Measurements from ENCODE around the gene ZBTB1. TPM values are rescaled to one million over a fixed set of nuclear protein-coding genes. Genes with fewer than 3 reads are reported as not detected.

The ZBTB1 gene
- total and polyA plus RNA-seq, 10 of the 15 experiments (the other 5 are each of a cell fraction or from before 2014, with no cell fraction given): 12.3 to 127 (median 40.0) TPM

GRCh38 chr14:64501411-64502171, 3.0 kb upstream of the ZBTB1 start:
- 1% methylated on average over 8 of the region's 8 CpGs for WGBS (ENCODE audit: insufficient coverage, insufficient replicate concordance, low lambda C conversion rate, missing lambda C conversion rate)
- Histone ChIP-seq H3K27ac (ENCODE audit: control insufficient read depth, insufficient read depth) (peak overlapping the region; percentile 98), H3K36me3 (ENCODE audit: control insufficient read depth in 2 of 2, insufficient read depth in 2 of 2, low read length in 1 of 2) (no peaks in the 10 kb centered on the region), H3K4me3 (peak overlapping the region; percentile 76), H2AFZ (ENCODE audit: control insufficient read depth, low read depth, low read length) (peak overlapping the region; percentile 2; the same call in 1 of the 2 replicates), H3K4me1 (ENCODE audit: control insufficient read depth, insufficient read depth, low read length) (0 out of 2 replicates have a peak, but pooled peaks cover 3% of the 10 kb centered on the region), H3K4me2 (ENCODE audit: control insufficient read depth, insufficient read depth) (peak overlapping the region; percentile 70), H3K79me2 (ENCODE audit: control insufficient read depth, insufficient read depth, low read length) (peaks cover 92% of the 10 kb centered on the region), H3K9me3 (replicated peaks; ENCODE audit: control insufficient read depth, insufficient read depth, low read length) (no peaks in the 10 kb centered on the region), H3K27me3 (replicated peaks in 1 of 2; ENCODE audit: control insufficient read depth in 2 of 2, insufficient read depth in 2 of 2, low read length in 1 of 2) (no peaks in the 10 kb centered on the region), H4K20me1 (ENCODE audit: control insufficient read depth, insufficient read depth) (no peaks in the 10 kb centered on the region), H3K9ac (ENCODE audit: control insufficient read depth, insufficient read depth, low read length) (peak overlapping the region; percentile 97)
- ChIA-PET POLR2A (interaction anchor here (0.6 to 3.1 kb wide), 9 partner anchors 9 to 231 kb away, joined by 3 to 19 read pairs (median 5); partner anchors contain the start of genes AKAP5 and MTHFD1), RAD21 (ENCODE audit: unreplicated experiment) (interaction anchor here (0.8 to 2.9 kb wide), 12 partner anchors 8 to 159 kb away, joined by 3 to 12 read pairs (median 4); partner anchors contain the start of gene MTHFD1), SMC1A (ENCODE audit: uncharacterized antibody, unreplicated experiment) (interaction anchor here (0.7 to 3.6 kb wide), 21 partner anchors 8 to 163 kb away, joined by 3 to 29 read pairs (median 5); partner anchors contain the start of gene AKAP5), CTCF (interaction anchor here (0.5 to 3.5 kb wide), 14 partner anchors 9 to 480 kb away, joined by 3 to 37 read pairs (median 4); no protein-coding TSS in a partner anchor)
- DNase-seq (ENCODE audit: low read depth, low spot score): no peak
- no peak for ATAC-seq
- intact Hi-C loops (cut with micrococcal nuclease; ENCODE audit: unreplicated experiment): loop anchor here (2.0 kb wide), 1 partner anchor 23 kb away; no protein-coding TSS in a partner anchor
- in situ Hi-C loops (cut with MboI): no loop called here
- BruUV-seq (replicated peaks): no TSS peak
- no peak for TF ChIP-seq MYB (IDR thresholded peaks at IDR 0.05; ENCODE audit: borderline replicate concordance, low read depth, low read length)
- TF ChIP-seq RCOR1 (conservative IDR thresholded peaks at IDR 0.05; ENCODE audit: low read depth, low read length): no peak
- TF ChIP-seq NFYB (IDR thresholded peaks at IDR 0.05; ENCODE audit: insufficient read depth, low read depth, low read length): no peak
- TF ChIP-seq ZNF24 (IDR thresholded peaks at IDR 0.05): no peak
- peak; percentile 19 for TF ChIP-seq RUNX3 (IDR thresholded peaks at IDR 0.05; ENCODE audit: low read length)
- no peak for TF ChIP-seq YY1 (IDR thresholded peaks at IDR 0.05; ENCODE audit: low read depth, low read length)
- no peak for TF ChIP-seq NR2C2 (IDR thresholded peaks at IDR 0.05; ENCODE audit: borderline replicate concordance, control insufficient read depth, insufficient read length, low read depth)
- no peak for FAIRE-seq

All from GM12878 (cell line).